GM12878 (cell line): ENCODE results near the gene SSBP3. TPM values are rescaled to one million over a fixed set of nuclear protein-coding genes. Genes with fewer than 3 reads are reported as not detected.

Experiments
- ATAC-seq: fragments of 200-7000 bp; cut with Tn5 transposase; 3 replicates; pipeline ENCODE4 v1.9.1; 2020; ENCODE audit warnings: mild to moderate bottlenecking, moderate library complexity
- BruUV-seq: library from RNA; stranded (reverse); fragments of 400-500 nt; replicated peaks from 2 replicates; lab custom pipeline; 2021; lab: Mats Ljungman, UMichigan
- CTCF ChIA-PET: fragments of 300-600 bp; sonication (Branson Sonifier 250); formaldehyde crosslinking; extraction: SDS; loops from one replicate; lab custom pipeline; 2021; ENCODE audit warnings: inconsistent platforms; lab: Yijun Ruan, JAX
- POLR2A ChIA-PET: fragments of 350-600 bp; formaldehyde crosslinking; extraction: SDS; loops from one replicate; lab custom pipeline; 2021; ENCODE audit warnings: inconsistent platforms; lab: Charles Lee
- RAD21 ChIA-PET: fragments of 300-600 bp; sonication (Branson Sonifier 250); formaldehyde crosslinking; loops from one replicate; lab custom pipeline; 2023; ENCODE audit warnings: antibody characterized with exemption; ENCODE audit not compliant: unreplicated experiment; lab: Charles Lee
- SMC1A ChIA-PET: fragments of 300-600 bp; sonication (Branson Sonifier 250); formaldehyde crosslinking; loops from one replicate; lab custom pipeline; 2023; ENCODE audit not compliant: unreplicated experiment, uncharacterized antibody; lab: Charles Lee
- DNase-seq: peaks from one replicate; pipeline ENCODE4 v3.0.0-alpha.2; 2011; ENCODE audit warnings: low read depth, low spot score
- FAIRE-seq: peaks from 3 replicates; lab custom pipeline; 2011; peaks lifted over from hg19 to GRCh38; lab: Jason Lieb, UNC
- H2AFZ ChIP-seq: 2 replicates; pipeline ENCODE4 v1.6.0; 2011; ENCODE audit warnings: low read depth, low read length, control low read depth; ENCODE audit not compliant: control insufficient read depth
- H3K27ac ChIP-seq: 2 replicates; pipeline ENCODE4 v1.5.1; 2011; ENCODE audit warnings: control low read depth; ENCODE audit not compliant: control insufficient read depth, insufficient read depth
- H3K27me3 ChIP-seq, 2 experiments: replicated peaks in 1 of 2; 2 replicates each; pipeline versions ENCODE4 v1.6.0 to v1.6.1; 2011; ENCODE audit warnings: low read length in 1 of 2; ENCODE audit not compliant: control insufficient read depth in 2 of 2, insufficient read depth in 2 of 2
- H3K36me3 ChIP-seq, 2 experiments: 2 replicates each; pipeline ENCODE4 v1.5.1; 2011; ENCODE audit warnings: low read length in 1 of 2; ENCODE audit not compliant: control insufficient read depth in 2 of 2, insufficient read depth in 2 of 2
- H3K4me1 ChIP-seq: 2 replicates; pipeline ENCODE4 v1.6.1; 2011; ENCODE audit warnings: mild to moderate bottlenecking, low read length, moderate library complexity, mixed read lengths; ENCODE audit not compliant: control insufficient read depth, insufficient read depth
- H3K4me2 ChIP-seq: 2 replicates; pipeline ENCODE4 v1.6.0; 2011; ENCODE audit warnings: control low read depth; ENCODE audit not compliant: control insufficient read depth, insufficient read depth
- H3K4me3 ChIP-seq: fragments of 200-600 bp; sonication (generic); 2 replicates; pipeline ENCODE4 v1.5.1; 2016
- H3K79me2 ChIP-seq: 2 replicates; pipeline ENCODE4 v1.6.0; 2011; ENCODE audit warnings: low read length; ENCODE audit not compliant: control insufficient read depth, insufficient read depth
- H3K9ac ChIP-seq: 2 replicates; pipeline ENCODE4 v1.8.0; 2011; ENCODE audit warnings: low read length, control low read depth, mixed read lengths; ENCODE audit not compliant: control insufficient read depth, insufficient read depth
- H3K9me3 ChIP-seq: replicated peaks from 3 replicates; pipeline ENCODE4 v1.5.1; 2011; ENCODE audit warnings: mild to moderate bottlenecking, low read length; ENCODE audit not compliant: control insufficient read depth, insufficient read depth
- H4K20me1 ChIP-seq: 2 replicates; pipeline ENCODE4 v1.6.0; 2011; ENCODE audit not compliant: control insufficient read depth, insufficient read depth
- ATF7 ChIP-seq: fragments of 450-650 bp; IDR thresholded peaks from 2 replicates; pipeline ENCODE4 v1.6.1; 2016; ENCODE audit warnings: low read depth, mild to moderate bottlenecking
- CBX3 ChIP-seq: fragments of 200-600 bp; sonication (generic); IDR thresholded peaks from 2 replicates; pipeline ENCODE4 v1.6.1; 2016; ENCODE audit warnings: low read depth, borderline replicate concordance
- CEBPB ChIP-seq, 2 experiments: fragments of 150-350 bp in 1 of 2; IDR thresholded peaks; 2 replicates each; pipeline ENCODE4 v1.6.1; 2012 to 2014; ENCODE audit warnings: low read depth in 2 of 2, low read length in 2 of 2, borderline replicate concordance in 1 of 2, inconsistent platforms in 1 of 2
- DPF2 ChIP-seq: fragments of 450-650 bp; IDR thresholded peaks from 2 replicates; pipeline ENCODE4 v1.6.1; 2017; ENCODE audit warnings: mild to moderate bottlenecking
- EGR1 ChIP-seq, 2 experiments: IDR thresholded peaks; 1 replicate in 1 of 2; 2 replicates in 1 of 2; pipeline ENCODE4 v1.6.1; 2011 to 2012; ENCODE audit warnings: low read depth in 2 of 2, low read length in 2 of 2, borderline replicate concordance in 1 of 2, mild to moderate bottlenecking in 1 of 2, moderate library complexity in 1 of 2
- ETV6 ChIP-seq, 2 experiments: fragments of 450-650 bp in 1 of 2; IDR thresholded peaks in 1 of 2; conservative IDR thresholded peaks in 1 of 2; 2 replicates each; pipeline ENCODE4 v1.6.1; 2014; ENCODE audit warnings: antibody characterized with exemption in 1 of 2, borderline replicate concordance in 1 of 2, low read depth in 1 of 2, mild to moderate bottlenecking in 1 of 2, moderate library complexity in 1 of 2
- HCFC1 ChIP-seq: fragments of 150-350 bp; IDR thresholded peaks from 2 replicates; pipeline ENCODE4 v1.6.1; 2014; ENCODE audit warnings: low read length
- MEF2B ChIP-seq: fragments of 450-650 bp; IDR thresholded peaks from 2 replicates; pipeline ENCODE4 v1.6.1; 2018; ENCODE audit warnings: mild to moderate bottlenecking, moderate library complexity; ENCODE audit not compliant: partially characterized antibody, poor library complexity, severe bottlenecking
- RAD51 ChIP-seq: fragments of 450-650 bp; IDR thresholded peaks from 2 replicates; pipeline ENCODE4 v1.6.1; 2016; ENCODE audit warnings: moderate library complexity, mild to moderate bottlenecking, inconsistent platforms
- SP1 ChIP-seq: IDR thresholded peaks from one replicate; pipeline ENCODE4 v1.6.1; 2011; ENCODE audit warnings: low read depth, low read length
- SPI1 ChIP-seq: IDR thresholded peaks from 2 replicates; pipeline ENCODE4 v1.6.1; 2011; ENCODE audit warnings: low read depth, mild to moderate bottlenecking, low read length, moderate library complexity, borderline replicate concordance; ENCODE audit not compliant: insufficient read depth
- SUPT20H ChIP-seq: IDR thresholded peaks from 2 replicates; pipeline ENCODE4 v1.6.1; 2011; ENCODE audit warnings: low read depth, mild to moderate bottlenecking, low read length, moderate library complexity, borderline replicate concordance; ENCODE audit not compliant: control insufficient read depth
- TCF12 ChIP-seq: IDR thresholded peaks from 2 replicates; pipeline ENCODE4 v1.6.1; 2011; ENCODE audit warnings: low read depth, mild to moderate bottlenecking, low read length
- YBX1 ChIP-seq: fragments of 450-650 bp; IDR thresholded peaks from 2 replicates; pipeline ENCODE4 v1.6.1; 2016; ENCODE audit warnings: antibody characterized with exemption
- WGBS: methylation state at CpG from one replicate; pipeline ENCODE4 v1.1.6; 2016; ENCODE audit warnings: low lambda C conversion rate; ENCODE audit not compliant: insufficient replicate concordance, insufficient coverage; ENCODE audit errors: missing lambda C conversion rate; 5-methylcytosine and 5-hydroxymethylcytosine counted together
- in situ Hi-C: fragments of 300-500 bp; cut with MboI; formaldehyde crosslinking; loops from 9 replicates; pipeline ENCODE4 v1.14.3; 2018; ENCODE audit warnings: mixed read lengths
- intact Hi-C: fragments of 100-400 bp; cut with micrococcal nuclease; formaldehyde crosslinking; loops from one replicate; pipeline ENCODE4 v1.14.2; 2022; ENCODE audit not compliant: unreplicated experiment
- polyA plus RNA-seq, 11 experiments: library from polyadenylated mRNA; depleted of rRNA in 4 of 11; unstranded in 6 of 11; stranded (reverse) in 5 of 11; fragments of >200 nt; fragmentation: Nextera tagmentation in 4 of 11; fragmentation: Illumina TruSeq in 1 of 11; extraction: Ambion mirVana in 4 of 11; extraction: Trizol in 1 of 11; gene quantifications; 1 replicate in 1 of 11; 2 replicates in 10 of 11; pipeline versions ENCODE4 v1.2.1 to v1.2.3, GENCODE V29; 2011 to 2016; ENCODE audit warnings: inconsistent platforms in 2 of 11, missing spikeins in 2 of 11, low read depth in 1 of 11
- total RNA-seq, 4 experiments: library from RNA; depleted of rRNA in 3 of 4; stranded (reverse); fragments of >200 nt in 3 of 4; fragmentation: Illumina TruSeq in 1 of 4; extraction: Trizol in 1 of 4; gene quantifications; 2 replicates each; pipeline versions ENCODE4 v1.2.1 to v1.2.3, GENCODE V29; 2013 to 2021
- TF ChIP-seq, protein P1 (sequence below): IDR thresholded peaks from 2 replicates; pipeline ENCODE4 v1.6.1; 2012; ENCODE audit warnings: low read depth, low read length, improper control_type of control experiment
- TF ChIP-seq, protein P2 (sequence below): IDR thresholded peaks from 2 replicates; pipeline ENCODE4 v1.6.1; 2011; ENCODE audit warnings: mild to moderate bottlenecking, low read depth, low read length, moderate library complexity; ENCODE audit not compliant: insufficient replicate concordance
- TF ChIP-seq, protein P3 (sequence below): fragments of 450-650 bp; formaldehyde crosslinking; IDR thresholded peaks from 2 replicates; pipeline ENCODE4 v1.5.0; 2022; ENCODE audit warnings: mild to moderate bottlenecking, missing genetic modification characterization

The SSBP3 gene
- total and polyA plus RNA-seq, 10 of the 15 experiments (the other 5 are each of a cell fraction or from before 2014, with no cell fraction given), result 4.1 to 51.7 (median 17.1) TPM

DNA sequence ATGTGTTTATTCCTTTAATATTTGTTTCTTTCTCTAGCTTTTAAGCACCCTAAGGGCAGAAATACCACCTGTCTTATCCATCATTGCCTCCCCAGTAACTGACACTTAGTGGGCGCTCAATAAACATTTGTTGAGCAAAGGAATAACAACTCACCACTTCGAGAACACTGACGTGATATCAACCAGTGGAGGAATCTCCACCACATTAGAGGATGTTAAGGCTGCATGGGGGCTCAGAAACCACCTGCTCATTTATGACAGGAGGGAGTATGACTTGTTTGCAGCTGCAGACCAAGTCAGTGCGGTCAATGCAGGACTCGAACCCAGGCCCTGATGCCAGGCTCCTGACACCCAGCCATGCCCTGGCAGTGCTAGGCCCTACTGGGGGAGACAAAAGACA, 103.6 kb downstream of the SSBP3 start:
- no TSS peak for BruUV-seq

DNA sequence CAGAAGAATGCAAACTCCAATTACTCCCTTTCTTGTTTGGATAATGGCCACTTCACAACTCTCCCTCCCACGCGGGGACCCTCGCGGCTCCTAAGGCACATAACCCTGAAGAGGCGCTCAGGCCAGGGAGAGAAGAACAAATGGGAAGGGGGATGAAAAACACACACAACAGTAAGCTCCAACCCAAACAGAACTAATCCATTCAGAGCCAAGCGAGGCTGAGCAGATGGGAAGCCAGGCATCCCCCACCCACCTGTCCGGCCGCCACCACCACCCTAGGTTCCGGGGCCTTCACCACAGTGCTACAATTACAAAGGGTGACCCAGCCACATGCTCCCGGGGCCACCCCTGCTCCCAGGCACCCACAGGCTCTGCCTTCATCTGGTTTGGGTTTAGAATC, 104.7 kb downstream of the SSBP3 start:
- in situ Hi-C loops, result no loop called here

More for the DNA sequence above, 103.6 kb downstream of the SSBP3 start:
- intact Hi-C loops, result no loop called here
- FAIRE-seq (no peak), ATAC-seq (no peak), DNase-seq (no peak)
- no peak overlapping the region for H3K27ac ChIP-seq
- no peak overlapping the region for H2AFZ ChIP-seq
- SMC1A ChIA-PET, result no interaction called here
- POLR2A ChIA-PET, result no interaction called here
- no peaks in the 10 kb centered on the region for H3K9me3 ChIP-seq
- no peaks in the 10 kb centered on the region for H3K27me3 ChIP-seq
- no peaks in the 10 kb centered on the region for H4K20me1 ChIP-seq
- no peak overlapping the region for H3K9ac ChIP-seq
- TF ChIP-seq EGR1 (IDR thresholded peaks at IDR 0.05; ENCODE audit: borderline replicate concordance in 1 of 2, low read depth in 2 of 2, low read length in 2 of 2) (no peak), ATF7 (no peak), SPI1 (no peak), MEF2B (no peak), CEBPB (IDR thresholded peaks at IDR 0.05; ENCODE audit: borderline replicate concordance in 1 of 2, low read depth in 2 of 2, low read length in 2 of 2) (no peak), HCFC1 (no peak), CBX3 (no peak), SUPT20H (no peak), YBX1 (no peak), RAD51 (no peak)
- TF ChIP-seq, protein P1, sequence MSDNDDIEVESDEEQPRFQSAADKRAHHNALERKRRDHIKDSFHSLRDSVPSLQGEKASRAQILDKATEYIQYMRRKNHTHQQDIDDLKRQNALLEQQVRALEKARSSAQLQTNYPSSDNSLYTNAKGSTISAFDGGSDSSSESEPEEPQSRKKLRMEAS, result no peak
- no peak overlapping the region for H3K4me3 ChIP-seq
- H3K36me3 ChIP-seq, result peaks cover 0 to 1% of the 10 kb centered on the region in 2 experiments; a peak in 3 of 4 replicates
- CTCF ChIA-PET, result interaction anchor here (0.7 kb wide), 1 partner anchor 11 kb away, joined by 3 read pairs; no protein-coding TSS in a partner anchor
- in situ Hi-C loops, result no loop called here
- RAD21 ChIA-PET, result interaction anchor here (0.6 kb wide), 1 partner anchor 152 kb away, joined by 3 read pairs; no protein-coding TSS in a partner anchor
- no peaks in the 10 kb centered on the region for H3K4me1 ChIP-seq
- H3K79me2 ChIP-seq, result peaks cover 2% of the 10 kb centered on the region; the same call in 1 of the 2 replicates
- WGBS, result 85% methylated on average over 5 of the region's 5 CpGs
- no peak overlapping the region for H3K4me2 ChIP-seq

More for the DNA sequence above, 104.7 kb downstream of the SSBP3 start:
- TF ChIP-seq, protein P2, sequence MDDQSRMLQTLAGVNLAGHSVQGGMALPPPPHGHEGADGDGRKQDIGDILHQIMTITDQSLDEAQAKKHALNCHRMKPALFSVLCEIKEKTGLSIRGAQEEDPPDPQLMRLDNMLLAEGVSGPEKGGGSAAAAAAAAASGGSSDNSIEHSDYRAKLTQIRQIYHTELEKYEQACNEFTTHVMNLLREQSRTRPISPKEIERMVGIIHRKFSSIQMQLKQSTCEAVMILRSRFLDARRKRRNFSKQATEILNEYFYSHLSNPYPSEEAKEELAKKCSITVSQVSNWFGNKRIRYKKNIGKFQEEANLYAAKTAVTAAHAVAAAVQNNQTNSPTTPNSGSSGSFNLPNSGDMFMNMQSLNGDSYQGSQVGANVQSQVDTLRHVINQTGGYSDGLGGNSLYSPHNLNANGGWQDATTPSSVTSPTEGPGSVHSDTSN, result no peak
- TF ChIP-seq TCF12 (no peak), SP1 (no peak), ETV6 (conservative IDR thresholded peaks at IDR 0.05 in 1 of 2, IDR thresholded peaks at IDR 0.05 in 1 of 2; ENCODE audit: borderline replicate concordance in 1 of 2, low read depth in 1 of 2) (no peak), DPF2 (no peak)
- TF ChIP-seq, protein P3, sequence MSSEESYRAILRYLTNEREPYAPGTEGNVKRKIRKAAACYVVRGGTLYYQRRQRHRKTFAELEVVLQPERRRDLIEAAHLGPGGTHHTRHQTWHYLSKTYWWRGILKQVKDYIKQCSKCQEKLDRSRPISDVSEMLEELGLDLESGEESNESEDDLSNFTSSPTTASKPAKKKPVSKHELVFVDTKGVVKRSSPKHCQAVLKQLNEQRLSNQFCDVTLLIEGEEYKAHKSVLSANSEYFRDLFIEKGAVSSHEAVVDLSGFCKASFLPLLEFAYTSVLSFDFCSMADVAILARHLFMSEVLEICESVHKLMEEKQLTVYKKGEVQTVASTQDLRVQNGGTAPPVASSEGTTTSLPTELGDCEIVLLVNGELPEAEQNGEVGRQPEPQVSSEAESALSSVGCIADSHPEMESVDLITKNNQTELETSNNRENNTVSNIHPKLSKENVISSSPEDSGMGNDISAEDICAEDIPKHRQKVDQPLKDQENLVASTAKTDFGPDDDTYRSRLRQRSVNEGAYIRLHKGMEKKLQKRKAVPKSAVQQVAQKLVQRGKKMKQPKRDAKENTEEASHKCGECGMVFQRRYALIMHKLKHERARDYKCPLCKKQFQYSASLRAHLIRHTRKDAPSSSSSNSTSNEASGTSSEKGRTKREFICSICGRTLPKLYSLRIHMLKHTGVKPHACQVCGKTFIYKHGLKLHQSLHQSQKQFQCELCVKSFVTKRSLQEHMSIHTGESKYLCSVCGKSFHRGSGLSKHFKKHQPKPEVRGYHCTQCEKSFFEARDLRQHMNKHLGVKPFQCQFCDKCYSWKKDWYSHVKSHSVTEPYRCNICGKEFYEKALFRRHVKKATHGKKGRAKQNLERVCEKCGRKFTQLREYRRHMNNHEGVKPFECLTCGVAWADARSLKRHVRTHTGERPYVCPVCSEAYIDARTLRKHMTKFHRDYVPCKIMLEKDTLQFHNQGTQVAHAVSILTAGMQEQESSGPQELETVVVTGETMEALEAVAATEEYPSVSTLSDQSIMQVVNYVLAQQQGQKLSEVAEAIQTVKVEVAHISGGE (CRISPR knock-in tag), result no peak
- Histone ChIP-seq H3K4me2 (no peak overlapping the region), H3K79me2 (peaks cover 2% of the 10 kb centered on the region; the same call in 1 of the 2 replicates), H3K27ac (no peak overlapping the region), H3K9me3 (no peaks in the 10 kb centered on the region), H3K9ac (no peak overlapping the region), H3K27me3 (no peaks in the 10 kb centered on the region), H3K36me3 (peaks cover 0 to 1% of the 10 kb centered on the region in 2 experiments; a peak in 3 of 4 replicates), H3K4me1 (no peaks in the 10 kb centered on the region), H4K20me1 (no peaks in the 10 kb centered on the region), H2AFZ (no peak overlapping the region), H3K4me3 (no peak overlapping the region)
- ChIA-PET RAD21 (interaction anchor here (0.6 kb wide), 1 partner anchor 123 kb away, joined by 3 read pairs; no protein-coding TSS in a partner anchor), POLR2A (no interaction called here), CTCF (no interaction called here), SMC1A (no interaction called here)
- no peak for DNase-seq
- no TSS peak for BruUV-seq
- ATAC-seq, result no peak
- WGBS, result 95% methylated on average over 10 of the region's 10 CpGs
- no peak for FAIRE-seq
- intact Hi-C loops, result no loop called here
